ENCODE data around the gene MARCHF2.
A peak's percentile ranks its signal among the peaks of the same experiment; 100 is the strongest.
"Not testable (repeated sequence)": the region's sequence is repeated elsewhere in the genome, so short reads cannot be mapped to it uniquely, and the experiment has no call there.

Gene MARCHF2, protein sequence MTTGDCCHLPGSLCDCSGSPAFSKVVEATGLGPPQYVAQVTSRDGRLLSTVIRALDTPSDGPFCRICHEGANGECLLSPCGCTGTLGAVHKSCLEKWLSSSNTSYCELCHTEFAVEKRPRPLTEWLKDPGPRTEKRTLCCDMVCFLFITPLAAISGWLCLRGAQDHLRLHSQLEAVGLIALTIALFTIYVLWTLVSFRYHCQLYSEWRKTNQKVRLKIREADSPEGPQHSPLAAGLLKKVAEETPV

DNA sequence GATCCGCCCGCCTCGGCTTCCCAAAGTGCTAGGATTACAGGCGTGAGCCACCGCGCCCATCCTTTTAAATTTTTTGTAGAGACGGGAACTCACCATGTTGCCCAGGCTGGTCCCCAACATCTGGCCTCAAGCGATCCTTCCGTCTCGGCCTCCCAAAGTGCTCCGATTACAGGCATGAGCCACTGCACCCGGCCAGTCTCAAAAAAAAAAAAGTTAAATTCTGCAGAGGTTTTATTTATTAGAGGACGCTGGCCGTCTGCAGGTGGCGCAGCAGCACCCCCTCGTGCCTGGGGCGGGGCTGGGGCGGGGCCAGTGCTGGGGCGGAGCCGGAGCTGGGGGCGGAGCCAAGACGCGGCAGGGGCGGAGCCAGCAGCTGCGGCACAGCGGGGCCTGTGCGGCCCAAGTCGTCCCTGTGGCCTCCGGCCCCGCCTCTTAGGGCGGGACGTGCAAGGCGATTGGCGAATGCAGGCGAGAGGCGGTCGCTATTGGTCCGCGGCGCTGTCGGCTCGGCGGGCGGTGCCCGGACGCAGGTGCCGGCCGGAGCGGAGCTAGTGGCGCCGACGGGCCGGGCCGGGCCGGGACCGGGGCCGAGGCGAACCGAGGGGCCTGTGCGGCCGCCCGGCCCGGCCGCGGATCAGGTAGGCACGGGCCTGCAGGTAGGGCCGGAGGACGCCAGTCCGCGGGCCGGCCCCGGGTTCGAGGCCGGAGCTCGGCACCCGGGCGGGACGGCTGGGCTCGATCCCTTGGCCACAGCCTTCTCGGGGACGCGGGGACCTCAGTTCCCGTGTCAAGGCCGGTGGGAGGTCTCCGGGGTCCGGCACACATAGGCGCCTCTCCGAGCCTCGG is at the start of gene MARCHF2:
MARCHF2 (plus strand) TSS at position 523 of the 846 bp plus-strand sequence. CDS start 8,536 bp downstream, outside the sequence.
- DNase-seq, result peak; percentile 90

- no peak for DNase-seq
These were observed 49.0 kb upstream of the MARCHF2 start, which contains the start of gene ANGPTL4 for GRCh38 chr19:8363803-8364771. TSS of gene ANGPTL4 (plus strand) at chr19:8364155. CDS start at chr19:8364322, 167 bp downstream.

DNA sequence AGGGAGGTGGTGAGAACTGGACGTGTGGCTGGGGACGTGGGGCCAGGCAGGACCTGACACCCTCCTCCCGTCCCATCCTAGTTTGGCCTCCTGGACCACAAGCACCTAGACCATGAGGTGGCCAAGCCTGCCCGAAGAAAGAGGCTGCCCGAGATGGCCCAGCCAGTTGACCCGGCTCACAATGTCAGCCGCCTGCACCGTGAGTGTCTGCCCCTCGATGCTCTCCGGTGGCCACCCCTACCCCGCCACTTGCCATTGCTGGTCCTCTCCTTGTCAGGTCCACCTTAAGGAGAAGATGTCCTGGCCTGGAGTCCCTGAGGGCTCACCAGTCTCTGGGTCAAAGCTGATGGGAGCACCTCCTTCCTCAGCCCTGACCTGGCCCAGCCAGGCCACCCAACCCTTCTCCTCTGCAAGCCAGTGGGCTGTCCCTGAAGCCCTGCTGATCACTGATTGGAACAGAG is 47.0 kb upstream of the MARCHF2 start:
- no peak for DNase-seq

DNA sequence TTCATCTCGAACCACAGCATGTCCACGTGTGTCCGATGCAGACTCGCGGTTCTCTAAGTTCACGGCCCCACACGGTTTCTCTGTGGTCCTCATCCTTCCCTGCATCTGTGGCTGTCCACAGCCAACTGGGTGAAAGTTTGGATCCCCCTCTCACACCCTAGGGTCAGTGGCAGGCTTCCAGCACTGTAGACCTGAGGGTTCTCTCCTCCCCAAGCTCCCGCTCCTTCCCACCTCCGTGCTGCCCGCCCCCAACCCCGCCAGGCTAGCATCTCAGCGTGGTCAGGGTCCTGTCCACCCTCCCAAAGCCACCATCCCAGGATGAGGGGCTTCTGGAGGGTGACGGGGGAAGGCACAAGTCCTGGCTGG is 46.2 kb upstream of the MARCHF2 start:
- DNase-seq, result no peak

GRCh38 chr19:8367327-8368001 is 45.6 kb upstream of the MARCHF2 start:
- DNase-seq, result peak; percentile 85

- no peak for DNase-seq
These were observed 42.7 kb upstream of the MARCHF2 start for GRCh38 chr19:8370176-8371010.

DNA sequence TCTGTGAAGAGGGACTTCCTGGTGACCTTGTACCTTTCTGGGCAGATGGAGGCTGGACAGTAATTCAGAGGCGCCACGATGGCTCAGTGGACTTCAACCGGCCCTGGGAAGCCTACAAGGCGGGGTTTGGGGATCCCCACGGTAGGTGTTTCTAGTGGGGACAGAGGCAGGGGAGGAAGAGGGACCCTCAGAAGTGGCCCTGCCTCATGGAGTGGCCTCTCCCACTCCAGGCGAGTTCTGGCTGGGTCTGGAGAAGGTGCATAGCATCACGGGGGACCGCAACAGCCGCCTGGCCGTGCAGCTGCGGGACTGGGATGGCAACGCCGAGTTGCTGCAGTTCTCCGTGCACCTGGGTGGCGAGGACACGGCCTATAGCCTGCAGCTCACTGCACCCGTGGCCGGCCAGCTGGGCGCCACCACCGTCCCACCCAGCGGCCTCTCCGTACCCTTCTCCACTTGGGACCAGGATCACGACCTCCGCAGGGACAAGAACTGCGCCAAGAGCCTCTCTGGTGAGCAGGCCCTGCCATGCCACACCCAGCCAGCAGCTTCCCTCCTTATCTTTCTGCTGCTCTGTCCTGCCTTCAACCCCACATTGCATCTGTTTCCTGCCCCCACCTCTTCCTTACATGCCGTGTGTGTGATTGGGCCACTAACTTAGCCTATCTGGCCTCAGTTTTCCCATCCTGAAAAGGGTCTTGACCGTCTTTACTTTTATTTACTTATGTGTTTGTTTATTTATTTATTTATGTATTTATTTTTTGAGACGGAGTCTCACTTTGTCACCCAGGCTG is 41.9 kb upstream of the MARCHF2 start:
- DNase-seq, result no peak

GRCh38 chr19:8373867-8374813 is 39.0 kb upstream of the MARCHF2 start:
- DNase-seq, result no peak

DNA sequence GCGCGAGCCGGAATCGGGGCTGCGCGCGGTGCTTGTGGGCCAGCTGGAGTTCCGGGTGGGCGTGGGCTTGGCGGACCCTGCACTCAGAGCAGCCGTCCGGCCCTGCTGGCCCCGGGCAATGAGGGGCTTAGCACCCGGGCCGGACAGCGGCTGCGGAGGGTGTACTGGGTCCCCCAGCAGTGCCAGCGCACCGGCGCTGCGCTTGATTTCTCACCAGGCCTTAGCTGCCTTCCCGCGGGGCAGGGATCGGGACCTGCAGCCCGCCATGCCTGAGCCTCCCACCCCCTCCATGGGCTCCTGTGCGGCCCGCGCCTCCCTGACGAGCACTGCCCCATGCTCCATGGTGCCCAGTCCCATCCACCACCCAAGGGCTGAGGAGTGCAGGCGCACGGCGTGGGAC is 37.3 kb upstream of the MARCHF2 start:
- DNase-seq, result not testable (repeated sequence)

DNA sequence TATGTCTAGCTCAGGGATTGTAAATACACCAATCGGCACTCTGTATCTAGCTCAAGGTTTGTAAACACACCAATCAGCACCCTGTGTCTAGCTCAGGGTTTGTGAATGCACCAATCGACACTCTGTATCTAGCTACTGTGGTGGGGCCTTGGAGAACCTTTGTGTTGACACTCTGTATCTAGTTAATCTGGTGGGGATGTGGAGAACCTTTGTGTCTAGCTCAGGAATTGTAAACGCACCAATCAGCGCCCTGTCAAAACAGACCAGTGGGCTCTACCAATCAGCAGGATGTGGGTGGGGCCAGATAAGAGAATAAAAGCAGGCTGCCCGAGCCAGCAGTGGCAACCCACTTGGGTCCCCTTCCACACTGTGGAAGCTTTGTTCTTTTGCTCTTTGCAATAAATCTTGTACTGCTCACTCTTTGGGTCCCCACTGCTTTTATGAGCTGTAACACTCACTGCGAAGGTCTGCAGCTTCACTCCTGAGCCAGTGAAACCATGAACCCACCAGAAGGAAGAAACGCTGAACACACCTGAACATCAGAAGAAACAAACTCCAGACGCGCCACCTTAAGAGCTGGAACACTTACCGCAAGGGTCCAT is 36.6 kb upstream of the MARCHF2 start:
- DNase-seq, result not testable (repeated sequence)

DNA sequence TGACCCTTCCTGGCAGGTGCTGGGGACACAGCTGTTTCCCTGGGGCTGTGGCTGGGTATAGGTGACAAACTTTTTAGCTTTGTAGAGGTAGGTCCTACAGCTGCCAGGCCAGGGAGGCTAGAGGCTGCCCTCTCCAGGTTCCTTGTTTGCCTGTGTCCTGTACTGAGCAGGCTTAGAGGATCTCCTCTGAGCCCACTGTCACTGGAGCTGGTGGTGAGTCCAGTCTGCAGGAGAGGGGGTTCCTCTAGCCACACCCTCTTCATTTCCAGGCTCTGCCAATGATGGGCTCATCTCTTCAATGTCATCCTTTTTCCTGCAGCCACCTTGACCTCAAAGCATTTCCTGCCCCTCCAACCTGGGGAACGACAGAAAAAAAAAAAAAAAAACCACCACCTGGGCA is 35.5 kb upstream of the MARCHF2 start:
- no peak for DNase-seq

GRCh38 chr19:8379156-8379891 is 33.8 kb upstream of the MARCHF2 start:
- not testable (repeated sequence) for DNase-seq

GRCh38 chr19:8384569-8384968 is 28.5 kb upstream of the MARCHF2 start:
- DNase-seq, result not testable (repeated sequence)

DNA sequence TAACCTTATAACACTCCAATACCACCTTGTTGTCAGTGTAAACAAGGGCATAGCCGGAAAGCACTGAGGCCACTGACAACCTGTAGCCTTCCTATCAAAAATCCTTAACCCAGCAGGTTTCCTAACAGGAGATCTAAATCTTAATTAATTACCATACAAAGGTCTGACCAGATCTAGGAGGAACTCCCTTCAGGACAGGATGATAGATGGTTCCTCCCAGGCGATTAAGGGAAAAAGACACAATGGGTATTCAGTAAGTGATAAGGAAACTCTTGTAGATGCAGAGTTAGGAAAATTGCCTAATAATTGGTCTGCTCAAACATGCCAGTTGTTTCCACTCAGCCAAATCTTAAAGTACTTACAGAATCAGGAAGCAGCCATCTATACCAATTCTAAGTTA is 28.0 kb upstream of the MARCHF2 start:
- not testable (repeated sequence) for DNase-seq

GRCh38 chr19:8385566-8385965 is 27.5 kb upstream of the MARCHF2 start:
- DNase-seq, result not testable (repeated sequence)

DNA sequence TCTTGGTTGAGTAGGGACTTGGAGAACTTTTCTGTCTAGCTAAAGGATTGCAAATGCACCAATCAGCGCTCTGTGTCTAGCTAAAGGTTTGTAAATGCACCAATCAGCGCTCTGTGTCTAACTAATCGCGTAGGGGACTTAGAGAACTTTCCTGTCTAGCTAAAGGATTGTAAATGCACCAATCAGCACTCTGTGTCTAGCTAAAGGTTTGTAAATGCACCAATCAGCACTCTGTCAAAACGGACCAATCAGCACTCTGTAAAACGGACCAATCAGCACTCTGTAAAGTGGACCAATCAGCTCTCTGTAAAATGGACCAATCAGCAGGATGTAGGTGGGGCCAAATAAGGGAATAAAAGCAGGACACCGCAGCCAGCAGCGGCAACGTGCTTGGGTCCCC is 26.7 kb upstream of the MARCHF2 start:
- not testable (repeated sequence) for DNase-seq

- DNase-seq, result no peak
These were observed 26.1 kb upstream of the MARCHF2 start for GRCh38 chr19:8386990-8387389.
